Measurements from ENCODE around the gene PTPRD.

The PTPRD gene

GRCh38 chr9:8694983-8695588 lies 1917.7 kb downstream of the PTPRD start:
- no peak for DNase-seq

- no peak for DNase-seq
These were observed 1919.3 kb downstream of the PTPRD start for GRCh38 chr9:8693464-8693863.

- DNase-seq, result no peak
These were observed 1926.3 kb downstream of the PTPRD start for GRCh38 chr9:8686516-8686915.

GRCh38 chr9:8685825-8686224 lies 1927.0 kb downstream of the PTPRD start:
- no peak for DNase-seq

- no peak for DNase-seq
These were observed 1927.7 kb downstream of the PTPRD start for GRCh38 chr9:8684978-8685708.

- no peak for DNase-seq
These were observed 1929.3 kb downstream of the PTPRD start for GRCh38 chr9:8683496-8683895.

GRCh38 chr9:8680658-8681057 lies 1932.1 kb downstream of the PTPRD start:
- no peak for DNase-seq

DNA sequence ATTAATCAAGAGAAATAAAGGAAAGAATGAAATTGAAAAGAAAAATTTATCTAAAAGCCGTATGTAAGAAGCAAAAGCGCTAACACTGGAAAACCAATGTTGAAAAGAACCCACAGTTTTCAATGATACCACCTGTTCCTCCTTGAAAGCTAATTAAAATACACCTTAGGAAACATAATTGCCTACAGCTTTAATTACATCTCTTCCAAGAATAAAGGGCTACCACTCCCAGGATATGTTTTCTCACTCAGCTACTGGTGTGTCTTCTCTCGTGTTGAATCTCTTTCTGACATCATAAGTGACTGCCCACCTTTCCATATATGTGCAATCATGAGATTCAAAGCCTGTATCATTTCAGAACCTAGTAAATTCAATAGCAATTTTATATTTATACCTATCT lies 1932.6 kb downstream of the PTPRD start:
- DNase-seq, result no peak

- no peak for DNase-seq
These were observed 1933.4 kb downstream of the PTPRD start for GRCh38 chr9:8679371-8679822.

DNA sequence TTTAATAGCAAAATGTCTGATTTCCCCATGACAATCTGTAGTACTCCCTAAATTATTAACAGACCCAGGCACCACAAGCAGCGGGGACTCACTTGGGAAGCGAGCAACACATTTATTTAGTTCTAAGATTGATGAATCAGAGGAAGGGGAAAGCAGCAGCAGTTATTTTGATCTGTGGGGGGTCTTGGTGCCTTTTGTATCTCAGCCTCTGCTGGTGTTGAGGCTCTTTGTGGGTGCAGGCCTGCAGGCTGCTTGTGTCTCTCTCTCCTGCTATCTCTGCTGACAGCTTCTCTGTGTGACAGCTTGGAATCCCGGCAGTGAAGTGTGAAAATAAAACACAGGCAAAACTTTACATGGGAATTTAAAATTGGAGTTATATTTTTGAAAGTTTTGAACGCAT lies 1935.1 kb downstream of the PTPRD start:
- no peak for DNase-seq

DNA sequence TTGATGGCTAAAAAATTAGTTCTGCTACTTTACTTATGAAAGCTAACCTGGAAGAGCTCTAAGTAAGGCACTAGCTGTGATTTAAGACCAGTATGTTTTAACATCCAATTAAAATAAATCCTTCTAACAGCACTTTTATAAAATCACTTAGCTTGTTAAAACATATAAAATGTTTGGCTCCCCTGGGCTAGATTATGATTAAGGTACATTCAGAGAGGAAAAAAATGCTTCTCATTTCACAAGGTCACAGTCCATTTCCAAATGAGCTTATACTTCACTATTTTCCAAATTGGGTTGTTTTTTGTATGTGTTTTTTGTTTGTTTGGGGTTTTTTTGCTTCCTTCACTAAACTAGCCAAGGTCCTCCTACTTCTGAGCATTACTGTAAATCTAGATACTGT lies 1938.3 kb downstream of the PTPRD start:
- DNase-seq, result no peak

DNA sequence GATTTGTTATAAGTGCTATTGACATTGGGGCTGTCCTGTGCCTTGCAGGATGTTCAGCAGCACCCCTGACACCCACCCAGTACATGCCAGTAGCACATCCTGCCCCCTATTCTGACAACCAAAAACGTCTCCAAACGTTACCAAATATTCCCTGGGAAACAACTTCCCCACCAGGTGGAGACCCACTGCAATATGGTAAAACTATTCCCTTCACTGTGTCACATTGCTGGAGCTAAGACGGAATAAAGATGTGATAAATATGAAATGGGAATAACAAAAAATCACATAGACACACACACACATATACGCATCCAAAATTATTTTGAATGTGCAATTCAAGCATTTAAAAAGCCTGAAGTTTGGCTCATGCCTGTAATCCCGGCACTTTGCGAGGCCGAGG lies 1939.0 kb downstream of the PTPRD start:
- DNase-seq, result no peak

- no peak for DNase-seq
These were observed 1942.1 kb downstream of the PTPRD start for GRCh38 chr9:8670751-8671150.

- no peak for DNase-seq
These were observed 1944.1 kb downstream of the PTPRD start for GRCh38 chr9:8668751-8669150.

DNA sequence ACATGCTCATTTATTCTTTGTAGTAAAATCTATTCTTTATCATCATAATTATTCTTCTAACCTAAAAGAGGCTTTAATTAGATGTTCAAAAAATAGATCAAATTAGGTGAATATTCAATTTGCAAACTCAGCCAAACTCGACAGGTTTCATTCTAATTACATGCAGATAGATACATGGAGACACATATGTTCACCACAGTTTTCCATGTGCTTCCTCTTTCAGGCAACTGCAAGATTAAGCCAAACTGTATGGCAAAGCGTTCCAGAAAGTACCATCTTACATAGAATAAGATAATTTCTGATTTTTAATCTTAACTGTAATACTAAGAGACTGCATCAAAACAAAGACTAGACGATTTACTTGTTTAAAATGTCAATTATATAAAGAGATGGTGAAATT lies 1944.6 kb downstream of the PTPRD start:
- no peak for DNase-seq

- no peak for DNase-seq
These were observed 1946.7 kb downstream of the PTPRD start for GRCh38 chr9:8666060-8666459.

DNA sequence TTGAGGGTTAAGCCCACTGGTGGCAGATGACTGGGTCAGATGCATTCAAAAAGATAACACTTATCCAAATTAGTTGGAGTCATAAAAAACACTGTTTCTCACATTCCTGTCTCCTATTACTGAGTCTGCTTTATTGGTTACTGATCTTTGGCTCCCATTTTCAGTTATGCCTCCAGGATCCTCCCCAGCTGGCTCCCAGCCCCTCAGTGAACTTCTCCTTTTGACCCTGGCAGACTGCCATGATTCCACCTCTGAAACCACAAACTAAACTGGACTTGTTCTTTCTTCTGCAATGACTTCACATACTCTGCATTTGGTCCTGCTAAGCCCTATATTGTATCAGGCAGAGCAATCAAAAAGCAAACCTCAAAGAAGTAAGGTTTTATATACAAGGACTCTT lies 1952.4 kb downstream of the PTPRD start:
- no peak for DNase-seq

GRCh38 chr9:8659108-8659507 lies 1953.7 kb downstream of the PTPRD start:
- no peak for DNase-seq

GRCh38 chr9:8655071-8655470 lies 1957.7 kb downstream of the PTPRD start:
- DNase-seq, result no peak

- DNase-seq, result no peak
These were observed 1958.9 kb downstream of the PTPRD start for GRCh38 chr9:8653855-8654254.

DNA sequence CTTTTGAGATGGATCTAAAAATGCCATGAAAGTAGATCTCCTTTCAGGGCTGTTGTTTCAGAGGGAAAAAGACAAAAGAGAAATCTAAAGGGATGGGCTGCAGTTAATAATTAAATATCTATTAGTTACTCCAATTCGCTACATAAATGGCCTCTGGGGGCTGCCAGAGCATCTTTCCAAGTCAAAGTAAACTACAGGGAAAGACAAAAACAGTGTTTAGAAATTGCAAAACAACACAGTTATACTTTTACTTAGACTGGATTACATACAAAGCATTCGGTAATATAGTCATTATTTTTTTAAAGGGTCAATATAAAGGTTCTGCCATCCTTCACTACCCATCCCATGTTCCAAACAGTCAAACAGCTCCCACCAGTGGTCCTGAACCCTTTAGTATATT lies 1959.7 kb downstream of the PTPRD start:
- no peak for DNase-seq

DNA sequence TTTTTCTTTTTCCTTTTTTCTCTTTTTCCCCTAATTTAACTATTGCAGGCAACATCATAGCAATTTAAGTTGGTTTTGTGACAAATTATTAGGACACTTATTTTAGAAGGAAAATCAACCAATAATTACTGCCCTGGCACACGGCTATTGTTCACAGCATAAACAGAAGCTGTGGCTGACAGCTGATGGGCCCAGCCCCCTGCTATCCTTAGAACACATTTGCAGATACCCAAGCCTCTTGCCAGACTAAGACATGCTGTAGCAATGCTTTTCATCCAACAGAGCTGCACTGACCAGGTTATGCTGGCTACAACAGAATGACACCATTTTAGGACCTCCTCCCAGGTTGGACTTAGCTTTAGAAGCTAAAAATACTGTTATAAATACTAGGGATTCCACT lies 1960.5 kb downstream of the PTPRD start:
- no peak for DNase-seq

DNA sequence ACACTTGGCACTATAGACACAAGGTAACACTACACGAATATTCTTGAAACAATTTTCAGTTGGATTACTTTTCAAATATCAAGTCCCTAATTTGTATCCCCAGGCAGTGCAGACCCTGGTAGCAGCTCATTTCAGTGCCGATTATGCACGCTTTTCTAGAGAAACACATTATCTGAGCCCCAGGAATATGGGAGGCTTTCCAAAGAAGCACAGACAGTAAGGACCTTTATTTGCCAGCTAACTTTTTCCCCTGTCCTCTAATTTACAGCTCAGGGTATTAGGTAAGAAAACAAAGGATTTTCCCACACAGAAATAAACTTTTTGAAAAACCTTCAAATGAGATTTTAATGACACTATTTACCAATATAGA lies 1961.0 kb downstream of the PTPRD start:
- no peak for DNase-seq

- DNase-seq, result no peak
These were observed 1961.5 kb downstream of the PTPRD start for GRCh38 chr9:8651070-8651845.

Data from EL (cell line).